ENCODE measurements around the gene FMNL3. TPM values are rescaled to one million over a fixed set of nuclear protein-coding genes. Genes with fewer than 3 reads are reported as not detected.

FMNL3 gene
- total RNA-seq, 2 donors from 2014 or later, result 3.0 to 6.2 TPM

GRCh38 chr12:49587174-49587908 is 119.9 kb downstream of the FMNL3 start:
- Histone ChIP-seq H3K27ac (no peak overlapping the region), H3K4me3 (no peak overlapping the region), H3K27me3 (no peaks in the 10 kb centered on the region), H3K4me1 (peaks cover 4% of the 10 kb centered on the region), H3K9me3 (no peaks in the 10 kb centered on the region), H3K36me3 (replicated peaks in 1 of 2; ENCODE audit: insufficient read depth in 1 of 2, low read depth in 2 of 2) (no peaks in the 10 kb centered on the region)
- no peak for DNase-seq
- intact Hi-C loops (cut with DNase I), result no loop called here
- ATAC-seq, result no peak
- TF ChIP-seq POLR2A (IDR thresholded peaks at IDR 0.05), result no peak
- TF ChIP-seq CTCF (IDR thresholded peaks at IDR 0.05), result no peak
- 85 to 86% methylated on average over 11 of the region's 11 CpGs for WGBS, 2 donors

Small RNA genes lying within 50 kb of the gene (small RNA-seq; reads per million reads assigned to genes)
- gene AC020612.2 (not detected), gene HIGD1AP9 (not detected), gene POLR2KP1 (not detected), gene RNU6-834P (not detected)

Other genes starting within 250 kb of the FMNL3 start
- 1 to 10 TPM; 1.3 to 1.6 TPM for gene KCNH3, start 168.4 kb downstream of the FMNL3 start, total RNA-seq
- gene MCRS1, start 139.3 kb downstream of the FMNL3 start, total RNA-seq, result 10 to 100 TPM; 34.2 to 49.8 TPM
- gene FAM186B, start 101.8 kb downstream of the FMNL3 start, total RNA-seq, result under 1 TPM in 1 of 2 donors, not detected in 1; 0.78 TPM
- 1 to 10 TPM; 6.3 to 9.3 TPM for gene PRPF40B, start 83.8 kb downstream of the FMNL3 start, total RNA-seq
- gene TMBIM6, start 34.2 kb upstream of the FMNL3 start, total RNA-seq, result 100 to 1,000 TPM; 234 to 256 TPM
- gene NCKAP5L, start 121.0 kb upstream of the FMNL3 start, total RNA-seq, result 10 to 100 TPM; 10.1 to 13.2 TPM
- 1 to 10 TPM; 1.3 to 3.6 TPM for gene BCDIN3D, start 135.7 kb upstream of the FMNL3 start, total RNA-seq
- gene FAIM2, start 196.5 kb upstream of the FMNL3 start, total RNA-seq, result 1 to 10 TPM; 1.0 to 4.9 TPM
- gene AQP2, start 243.3 kb upstream of the FMNL3 start, total RNA-seq, result not detected

Measured in body of pancreas (tissue), 4 donors.